GM23338 (cell line): ENCODE results near the gene SUN2. TPM values are rescaled to one million over a fixed set of nuclear protein-coding genes. Genes with fewer than 3 reads are reported as not detected.

ENCODE experiments used
- ATAC-seq: fragments of 200-7000 bp; cut with Tn5 transposase; 3 replicates; pipeline ENCODE4 v1.9.1; 2020
- DNase-seq: peaks from one replicate; pipeline ENCODE4 v3.0.0-alpha.2; 2015; ENCODE audit warnings: low spot score
- H2AFZ ChIP-seq: fragments of 200-600 bp; sonication (generic); 2 replicates; pipeline ENCODE4 v1.8.0; 2016; ENCODE audit warnings: antibody characterized with exemption, mild to moderate bottlenecking, moderate library complexity
- H3F3A ChIP-seq: fragments of 200-600 bp; sonication (generic); replicated peaks from 2 replicates; pipeline ENCODE4 v1.8.0; 2017; ENCODE audit warnings: antibody characterized with exemption, mixed run types, low read depth
- H3K27ac ChIP-seq: fragments of 200-600 bp; sonication (generic); 2 replicates; pipeline ENCODE4 v1.6.1; 2016; ENCODE audit warnings: low read depth
- H3K27me3 ChIP-seq: fragments of 200-600 bp; sonication (generic); 2 replicates; pipeline ENCODE4 v1.8.0; 2016; ENCODE audit warnings: mild to moderate bottlenecking, mixed run types, moderate library complexity; ENCODE audit not compliant: insufficient read depth
- H3K36me3 ChIP-seq: fragments of 200-600 bp; sonication (generic); 2 replicates; pipeline ENCODE4 v1.8.0; 2016; ENCODE audit warnings: mild to moderate bottlenecking; ENCODE audit not compliant: insufficient read depth
- H3K4me1 ChIP-seq: fragments of 200-600 bp; sonication (generic); 2 replicates; pipeline ENCODE4 v1.8.0; 2016; ENCODE audit warnings: mild to moderate bottlenecking, moderate library complexity; ENCODE audit not compliant: insufficient read depth
- H3K4me2 ChIP-seq: fragments of 200-600 bp; sonication (generic); 2 replicates; pipeline ENCODE4 v1.7.1; 2017; ENCODE audit warnings: mixed run types
- H3K4me3 ChIP-seq: fragments of 200-600 bp; sonication (generic); 2 replicates; pipeline ENCODE4 v1.6.1; 2016; ENCODE audit warnings: mixed run types
- H3K79me2 ChIP-seq: fragments of 200-600 bp; sonication (generic); replicated peaks from 2 replicates; pipeline ENCODE4 v1.8.0; 2017; ENCODE audit warnings: mild to moderate bottlenecking; ENCODE audit not compliant: insufficient read depth
- H3K9me2 ChIP-seq: fragments of 200-600 bp; sonication (generic); 2 replicates; pipeline ENCODE4 v1.8.0; 2017; ENCODE audit not compliant: insufficient read depth
- H4K20me1 ChIP-seq: fragments of 200-600 bp; sonication (generic); replicated peaks from 2 replicates; pipeline ENCODE4 v1.8.0; 2017; ENCODE audit warnings: mild to moderate bottlenecking; ENCODE audit not compliant: insufficient read depth
- H3K27ac Mint-ChIP-seq: 2 replicates; pipeline ENCODE4 v1.8.0; 2020; ENCODE audit warnings: inconsistent platforms, mild to moderate bottlenecking, moderate library complexity, mixed read lengths
- H3K27me3 Mint-ChIP-seq: 3 replicates; pipeline ENCODE4 v1.8.0; 2022; ENCODE audit warnings: low read depth, mild to moderate bottlenecking, moderate library complexity, mixed read lengths, inconsistent platforms; ENCODE audit not compliant: insufficient read depth, poor library complexity
- H3K36me3 Mint-ChIP-seq: 3 replicates; pipeline ENCODE4 v1.8.0; 2021; ENCODE audit warnings: low read depth, mild to moderate bottlenecking, inconsistent platforms, moderate library complexity, mixed read lengths
- H3K4me1 Mint-ChIP-seq: 3 replicates; pipeline ENCODE4 v1.8.0; 2020; ENCODE audit warnings: mild to moderate bottlenecking, inconsistent platforms, mixed read lengths
- H3K4me3 Mint-ChIP-seq: 3 replicates; pipeline ENCODE4 v1.8.0; 2021; ENCODE audit warnings: moderate library complexity, mild to moderate bottlenecking, inconsistent platforms, mixed read lengths
- H3K9me3 Mint-ChIP-seq: 3 replicates; pipeline ENCODE4 v1.8.0; 2020; ENCODE audit warnings: moderate library complexity, mild to moderate bottlenecking, inconsistent platforms, mixed read lengths
- CREB1 ChIP-seq: fragments of 250-450 bp; sonication (Bioruptor Pico); IDR thresholded peaks from 2 replicates; pipeline ENCODE4 v1.5.0; 2020; ENCODE audit warnings: low read depth, mild to moderate bottlenecking, moderate library complexity
- EZH2 ChIP-seq: fragments of 200-600 bp; sonication (generic); IDR thresholded peaks from one replicate; pipeline ENCODE4 v1.8.0; 2017; ENCODE audit warnings: antibody characterized with exemption, mild to moderate bottlenecking, low read depth; ENCODE audit not compliant: unreplicated experiment
- EZH2phosphoT487 ChIP-seq: fragments of 200-600 bp; sonication (generic); IDR thresholded peaks from one replicate; pipeline ENCODE4 v1.8.1; 2018; ENCODE audit warnings: antibody characterized with exemption; ENCODE audit not compliant: unreplicated experiment
- JUNB ChIP-seq: IDR thresholded peaks from one replicate; pipeline ENCODE4 v1.6.1; 2016; ENCODE audit warnings: antibody characterized with exemption; ENCODE audit not compliant: unreplicated experiment
- NANOG ChIP-seq: IDR thresholded peaks from 2 replicates; pipeline ENCODE4 v1.6.1; 2016; ENCODE audit warnings: antibody characterized with exemption, borderline replicate concordance
- STAT1 ChIP-seq: IDR thresholded peaks from one replicate; pipeline ENCODE4 v1.6.1; 2016; ENCODE audit warnings: antibody characterized with exemption; ENCODE audit not compliant: unreplicated experiment
- ZNF331 ChIP-seq: fragments of 250-450 bp; sonication (Bioruptor Pico); IDR thresholded peaks from 2 replicates; pipeline ENCODE4 v1.5.0; 2020; ENCODE audit warnings: low read depth, mild to moderate bottlenecking, moderate library complexity
- polyA plus RNA-seq: library from polyadenylated mRNA; unstranded; fragments of >200 nt; fragmentation: Nextera tagmentation; extraction: Ambion mirVana; gene quantifications from 2 replicates; pipeline ENCODE4 v1.2.1, GENCODE V29; 2016
- total RNA-seq: library from RNA; depleted of rRNA; stranded (reverse); fragments of >200 nt; shearing (Covaris generic); gene quantifications from 2 replicates; pipeline ENCODE4 v1.2.3, GENCODE V29; 2014
- TF ChIP-seq, protein P1 (sequence below): IDR thresholded peaks from 2 replicates; pipeline ENCODE4 v1.6.1; 2016; ENCODE audit warnings: antibody characterized with exemption
- TF ChIP-seq, protein P2 (sequence below): IDR thresholded peaks from one replicate; pipeline ENCODE4 v1.6.1; 2018; ENCODE audit warnings: antibody characterized with exemption; ENCODE audit not compliant: unreplicated experiment

SUN2 gene
- total and polyA plus RNA-seq, 2 experiments from 2014 or later = 7.2 to 17.6 TPM

DNA sequence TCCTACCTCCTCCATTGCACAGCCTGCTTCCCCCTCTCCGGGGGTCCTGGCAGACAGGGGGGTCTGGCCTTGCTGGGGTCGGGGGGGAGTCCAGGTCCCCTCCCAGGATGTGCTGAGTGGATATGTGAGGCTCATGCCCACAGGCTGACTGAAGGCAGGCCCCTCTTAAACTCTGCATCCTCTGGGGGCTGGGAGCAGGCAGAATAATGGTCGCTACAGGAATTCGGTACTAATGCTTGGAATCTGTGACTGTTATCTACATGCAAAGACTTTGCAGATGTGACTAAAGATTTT lies 1.6 kb upstream of the SUN2 start (continued):
- TF ChIP-seq, protein P1, sequence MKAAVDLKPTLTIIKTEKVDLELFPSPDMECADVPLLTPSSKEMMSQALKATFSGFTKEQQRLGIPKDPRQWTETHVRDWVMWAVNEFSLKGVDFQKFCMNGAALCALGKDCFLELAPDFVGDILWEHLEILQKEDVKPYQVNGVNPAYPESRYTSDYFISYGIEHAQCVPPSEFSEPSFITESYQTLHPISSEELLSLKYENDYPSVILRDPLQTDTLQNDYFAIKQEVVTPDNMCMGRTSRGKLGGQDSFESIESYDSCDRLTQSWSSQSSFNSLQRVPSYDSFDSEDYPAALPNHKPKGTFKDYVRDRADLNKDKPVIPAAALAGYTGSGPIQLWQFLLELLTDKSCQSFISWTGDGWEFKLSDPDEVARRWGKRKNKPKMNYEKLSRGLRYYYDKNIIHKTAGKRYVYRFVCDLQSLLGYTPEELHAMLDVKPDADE = no peak
- no peak for TF ChIP-seq NANOG
- TF ChIP-seq, protein P2, sequence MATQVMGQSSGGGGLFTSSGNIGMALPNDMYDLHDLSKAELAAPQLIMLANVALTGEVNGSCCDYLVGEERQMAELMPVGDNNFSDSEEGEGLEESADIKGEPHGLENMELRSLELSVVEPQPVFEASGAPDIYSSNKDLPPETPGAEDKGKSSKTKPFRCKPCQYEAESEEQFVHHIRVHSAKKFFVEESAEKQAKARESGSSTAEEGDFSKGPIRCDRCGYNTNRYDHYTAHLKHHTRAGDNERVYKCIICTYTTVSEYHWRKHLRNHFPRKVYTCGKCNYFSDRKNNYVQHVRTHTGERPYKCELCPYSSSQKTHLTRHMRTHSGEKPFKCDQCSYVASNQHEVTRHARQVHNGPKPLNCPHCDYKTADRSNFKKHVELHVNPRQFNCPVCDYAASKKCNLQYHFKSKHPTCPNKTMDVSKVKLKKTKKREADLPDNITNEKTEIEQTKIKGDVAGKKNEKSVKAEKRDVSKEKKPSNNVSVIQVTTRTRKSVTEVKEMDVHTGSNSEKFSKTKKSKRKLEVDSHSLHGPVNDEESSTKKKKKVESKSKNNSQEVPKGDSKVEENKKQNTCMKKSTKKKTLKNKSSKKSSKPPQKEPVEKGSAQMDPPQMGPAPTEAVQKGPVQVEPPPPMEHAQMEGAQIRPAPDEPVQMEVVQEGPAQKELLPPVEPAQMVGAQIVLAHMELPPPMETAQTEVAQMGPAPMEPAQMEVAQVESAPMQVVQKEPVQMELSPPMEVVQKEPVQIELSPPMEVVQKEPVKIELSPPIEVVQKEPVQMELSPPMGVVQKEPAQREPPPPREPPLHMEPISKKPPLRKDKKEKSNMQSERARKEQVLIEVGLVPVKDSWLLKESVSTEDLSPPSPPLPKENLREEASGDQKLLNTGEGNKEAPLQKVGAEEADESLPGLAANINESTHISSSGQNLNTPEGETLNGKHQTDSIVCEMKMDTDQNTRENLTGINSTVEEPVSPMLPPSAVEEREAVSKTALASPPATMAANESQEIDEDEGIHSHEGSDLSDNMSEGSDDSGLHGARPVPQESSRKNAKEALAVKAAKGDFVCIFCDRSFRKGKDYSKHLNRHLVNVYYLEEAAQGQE = no peak
- TF ChIP-seq ZNF331 (CRISPR knock-in tag) = no peak

DNA sequence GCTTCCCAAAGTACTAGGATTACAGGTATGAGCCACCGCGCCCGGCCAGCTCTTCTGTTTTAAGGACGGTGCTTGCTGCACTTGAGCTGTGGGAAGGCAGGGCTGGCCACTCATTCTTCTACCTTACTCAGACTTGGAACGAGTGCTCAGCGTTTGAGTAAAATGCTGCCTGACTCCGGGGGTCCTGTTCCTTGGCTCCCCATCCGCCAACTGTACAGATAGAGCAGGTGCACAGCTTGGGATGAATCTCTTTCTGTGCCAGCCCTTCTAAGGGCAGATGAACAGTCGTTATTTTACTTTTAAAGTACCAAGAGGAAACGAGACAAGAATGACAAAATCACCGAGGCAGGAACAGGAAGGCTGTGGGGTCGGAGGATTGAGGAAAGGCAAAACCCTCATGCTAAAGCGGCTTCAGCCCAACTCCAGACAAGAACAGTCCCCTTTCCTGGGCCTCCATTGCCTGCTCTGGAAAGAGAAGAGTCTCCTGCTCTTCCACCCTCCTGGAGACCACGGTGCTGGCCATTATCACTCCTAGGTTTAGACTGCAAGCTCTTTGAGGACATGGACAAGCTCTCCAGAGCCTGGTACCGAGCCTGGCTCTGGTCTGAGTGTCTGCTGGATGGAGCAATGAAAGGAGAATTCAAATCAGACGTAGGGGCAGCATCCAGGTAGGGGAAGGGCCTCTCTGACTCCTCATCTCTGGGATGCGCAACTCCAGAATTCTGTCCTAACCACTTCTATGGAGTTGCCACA lies 1.1 kb upstream of the SUN2 start:
- no peak for ATAC-seq
- H3K27ac Mint-ChIP-seq = no peak overlapping the region; the same call in 1 of the 2 replicates
- no peak for TF ChIP-seq CREB1 (CRISPR knock-in tag)
- TF ChIP-seq ZNF331 (CRISPR knock-in tag) = no peak
- no peak for TF ChIP-seq JUNB
- no peak for TF ChIP-seq EZH2phosphoT487
- no peak for TF ChIP-seq STAT1
- TF ChIP-seq EZH2 = no peak

More for the DNA sequence above, 1.1 kb upstream of the SUN2 start:
- Mint-ChIP-seq H3K4me1 (peaks cover 18% of the 10 kb centered on the region), H3K27me3 (peaks cover 17% of the 10 kb centered on the region), H3K4me3 (peak overlapping the region; percentile 70), H3K36me3 (no peaks in the 10 kb centered on the region; the same call in 2 of the 3 replicates), H3K9me3 (no peaks in the 10 kb centered on the region; the same call in 2 of the 3 replicates)
- Histone ChIP-seq H3K36me3 (no peaks in the 10 kb centered on the region), H3K4me2 (peak overlapping the region; percentile 87), H3K27me3 (peaks cover 14% of the 10 kb centered on the region; the same call in 1 of the 2 replicates), H4K20me1 (no peaks in the 10 kb centered on the region), H3K27ac (no peak overlapping the region), H3K9me2 (no peaks in the 10 kb centered on the region), H3K79me2 (no peaks in the 10 kb centered on the region), H2AFZ (peak overlapping the region; percentile 87; the same call in 1 of the 2 replicates), H3K4me3 (peak overlapping the region; percentile 77), H3F3A (peaks cover 3% of the 10 kb centered on the region; the same call in 1 of the 2 replicates), H3K4me1 (peaks cover 21% of the 10 kb centered on the region; the same call in 1 of the 2 replicates)
- DNase-seq = no peak
